Muscle of leg (tissue), 11 donors: Measurements from ENCODE around the gene RPTOR. TPM values are rescaled to one million over a fixed set of nuclear protein-coding genes. Genes with fewer than 3 reads are reported as not detected.
A peak's percentile ranks its signal among the peaks of the same experiment; 100 is the strongest.

ENCODE experiments used
- DNase-seq: peaks from one replicate; pipeline ENCODE4 v3.0.0; 2013
- H3K27ac ChIP-seq: one replicate; pipeline ENCODE4 v1.5.1; 2013; ENCODE audit warnings: mild to moderate bottlenecking, low read length, control low read depth
- H3K27me3 ChIP-seq: one replicate; pipeline ENCODE4 v1.6.1; 2013; ENCODE audit warnings: low read length; ENCODE audit not compliant: control insufficient read depth, insufficient read depth
- H3K36me3 ChIP-seq: one replicate; pipeline ENCODE4 v1.6.1; 2013; ENCODE audit warnings: low read length; ENCODE audit not compliant: control insufficient read depth, insufficient read depth
- H3K4me1 ChIP-seq: one replicate; pipeline ENCODE4 v1.6.1; 2013; ENCODE audit warnings: low read length; ENCODE audit not compliant: control insufficient read depth, insufficient read depth
- H3K4me3 ChIP-seq: one replicate; pipeline ENCODE4 v1.5.1; 2013; ENCODE audit warnings: low read length, control low read depth
- H3K9me3 ChIP-seq: replicated peaks from 2 replicates; pipeline ENCODE4 v1.6.1; 2013; ENCODE audit warnings: low read depth, low read length; ENCODE audit not compliant: control insufficient read depth
- WGBS: methylation state at CpG from one replicate; pipeline ENCODE4 v1.1.5; 2013; ENCODE audit warnings: missing lambda C conversion rate; ENCODE audit not compliant: insufficient coverage; 5-methylcytosine and 5-hydroxymethylcytosine counted together
- polyA plus RNA-seq, 8 donors: library from polyadenylated mRNA; unstranded; fragments of 120-200 nt; gene quantifications; one replicate each; pipeline versions ENCODE4 v1.2.1 to v1.2.3, GENCODE V29; 2013; ENCODE audit warnings: inconsistent platforms in 1 of 8, low replicate concordance in 1 of 8; ENCODE audit not compliant: insufficient read length in 8 of 8, insufficient read depth in 1 of 8
- total RNA-seq: library from RNA; stranded (reverse); fragments of 120-200 nt; gene quantifications from one replicate; pipeline ENCODE4 v1.2.4, GENCODE V29; 2013

The RPTOR gene
- total and polyA plus RNA-seq, 9 donors, result 17.3 to 23.7 (median 20.0) TPM

GRCh38 chr17:80917716-80918560, 373.3 kb downstream of the RPTOR start:
- Histone ChIP-seq H3K27me3 (no peaks in the 10 kb centered on the region), H3K4me1 (peaks cover 39% of the 10 kb centered on the region), H3K27ac (no peak overlapping the region), H3K36me3 (peaks cover 36% of the 10 kb centered on the region), H3K9me3 (peaks cover 6% of the 10 kb centered on the region), H3K4me3 (no peak overlapping the region)
- no peak for DNase-seq
- 86% methylated on average over 25 of the region's 33 CpGs for WGBS

GRCh38 chr17:80918731-80919130, 374.1 kb downstream of the RPTOR start:
- H3K36me3 ChIP-seq, result peaks cover 44% of the 10 kb centered on the region

GRCh38 chr17:80919331-80920311, 375.0 kb downstream of the RPTOR start:
- H3K4me1 ChIP-seq, result peaks cover 36% of the 10 kb centered on the region
- H3K27me3 ChIP-seq, result no peaks in the 10 kb centered on the region
- peaks cover 47% of the 10 kb centered on the region for H3K36me3 ChIP-seq
- peak; percentile 74 for DNase-seq
- peak overlapping the region; percentile 31 for H3K27ac ChIP-seq
- 56% methylated on average over 25 of the region's 33 CpGs for WGBS
- no peak overlapping the region for H3K4me3 ChIP-seq
- peaks cover 4% of the 10 kb centered on the region for H3K9me3 ChIP-seq

More at GRCh38 chr17:80918731-80919130, 374.1 kb downstream of the RPTOR start:
- 63% methylated on average over 7 of the region's 15 CpGs for WGBS
- no peak for DNase-seq
- Histone ChIP-seq H3K4me3 (no peak overlapping the region), H3K27me3 (no peaks in the 10 kb centered on the region), H3K27ac (peak overlapping the region; percentile 31), H3K4me1 (peaks cover 37% of the 10 kb centered on the region), H3K9me3 (peaks cover 6% of the 10 kb centered on the region)

- 55% methylated on average over 16 of the region's 18 CpGs for WGBS
- no peaks in the 10 kb centered on the region for H3K27me3 ChIP-seq
- H3K9me3 ChIP-seq, result no peaks in the 10 kb centered on the region
- no peak overlapping the region for H3K4me3 ChIP-seq
- H3K36me3 ChIP-seq, result peaks cover 51% of the 10 kb centered on the region
- peak; percentile 54 for DNase-seq
- no peak overlapping the region for H3K27ac ChIP-seq
- peaks cover 36% of the 10 kb centered on the region for H3K4me1 ChIP-seq
These were observed 375.8 kb downstream of the RPTOR start for GRCh38 chr17:80920441-80920840.

- H3K27me3 ChIP-seq, result no peaks in the 10 kb centered on the region
- 83% methylated on average over 19 of the region's 22 CpGs for WGBS
- no peak for DNase-seq
- no peaks in the 10 kb centered on the region for H3K9me3 ChIP-seq
- no peak overlapping the region for H3K4me3 ChIP-seq
- H3K36me3 ChIP-seq, result peaks cover 52% of the 10 kb centered on the region
- H3K27ac ChIP-seq, result no peak overlapping the region
- H3K4me1 ChIP-seq, result peaks cover 40% of the 10 kb centered on the region
These were observed 376.5 kb downstream of the RPTOR start for GRCh38 chr17:80921159-80921558.

GRCh38 chr17:80921741-80922579, 377.3 kb downstream of the RPTOR start:
- WGBS, result 92% methylated on average over 27 of the region's 28 CpGs
- H3K4me3 ChIP-seq, result no peak overlapping the region
- no peaks in the 10 kb centered on the region for H3K9me3 ChIP-seq
- no peak overlapping the region for H3K27ac ChIP-seq
- H3K4me1 ChIP-seq, result peaks cover 43% of the 10 kb centered on the region
- DNase-seq, result no peak
- no peaks in the 10 kb centered on the region for H3K27me3 ChIP-seq
- peaks cover 55% of the 10 kb centered on the region for H3K36me3 ChIP-seq

GRCh38 chr17:80922580-80923160, 378.0 kb downstream of the RPTOR start:
- Histone ChIP-seq H3K27ac (no peak overlapping the region), H3K36me3 (peaks cover 58% of the 10 kb centered on the region), H3K9me3 (no peaks in the 10 kb centered on the region), H3K4me3 (no peak overlapping the region), H3K4me1 (peaks cover 46% of the 10 kb centered on the region), H3K27me3 (no peaks in the 10 kb centered on the region)
- DNase-seq, result no peak
- WGBS, result 92% methylated on average over 31 of the region's 33 CpGs

GRCh38 chr17:80923211-80924110, 378.8 kb downstream of the RPTOR start:
- H3K36me3 ChIP-seq, result peaks cover 53% of the 10 kb centered on the region
- no peaks in the 10 kb centered on the region for H3K9me3 ChIP-seq
- WGBS, result 94% methylated on average over 31 of the region's 35 CpGs
- no peak overlapping the region for H3K4me3 ChIP-seq
- no peak overlapping the region for H3K27ac ChIP-seq
- H3K4me1 ChIP-seq, result peaks cover 41% of the 10 kb centered on the region
- H3K27me3 ChIP-seq, result no peaks in the 10 kb centered on the region
- DNase-seq, result no peak
